BE2C (cell line): ENCODE results near the gene FAM229B. TPM values are rescaled to one million over a fixed set of nuclear protein-coding genes. Genes with fewer than 3 reads are reported as not detected.

Experiments
- DNase-seq: peaks from one replicate; pipeline ENCODE4 v3.0.0-alpha.2; 2020
- H3K27me3 ChIP-seq: fragments of 250-450 bp; sonication (Bioruptor Pico); 2 replicates; pipeline ENCODE4 v1.5.1; 2020; ENCODE audit warnings: mild to moderate bottlenecking
- H3K36me3 ChIP-seq: fragments of 250-450 bp; sonication (Bioruptor Pico); 2 replicates; pipeline ENCODE4 v1.5.1; 2020; ENCODE audit warnings: mild to moderate bottlenecking
- H3K4me1 ChIP-seq: fragments of 250-450 bp; sonication (Bioruptor Pico); 2 replicates; pipeline ENCODE4 v1.5.1; 2020
- H3K4me3 ChIP-seq: 2 replicates; pipeline ENCODE4 v1.5.1; 2011; ENCODE audit warnings: low read depth, low read length
- H3K9me3 ChIP-seq: fragments of 250-450 bp; sonication (Bioruptor Pico); 2 replicates; pipeline ENCODE4 v1.5.1; 2020
- CTCF ChIP-seq: IDR thresholded peaks from 2 replicates; pipeline ENCODE4 v1.5.1; 2012; ENCODE audit warnings: mild to moderate bottlenecking, low read depth, low read length
- polyA plus RNA-seq: library from polyadenylated mRNA; unstranded; fragments of >200 nt; gene quantifications from one replicate; pipeline ENCODE4 v1.2.1, GENCODE V29; 2012; ENCODE audit warnings: low read depth, missing spikeins; ENCODE audit not compliant: insufficient read length, insufficient read depth

The FAM229B gene
- 19.2 TPM for polyA plus RNA-seq

GRCh38 chr6:112087136-112087911 is at the start of gene FAM229B, which contains the start of gene TUBE1:
TSS of gene FAM229B (plus strand) at chr6:112087591. CDS start at chr6:112099284, 11,693 bp downstream.
TSS of gene TUBE1 (minus strand) at chr6:112087482. CDS start at chr6:112087434, 48 bp downstream.
- peak; percentile 95 for DNase-seq
- TF ChIP-seq CTCF = no peak
- Histone ChIP-seq H3K4me3 (peak within 1 kb of the TSS; percentile 97), H3K36me3 (no peaks in the 10 kb centered on the region), H3K4me1 (no peaks in the 10 kb centered on the region), H3K27me3 (no peaks in the 10 kb centered on the region), H3K9me3 (no peaks in the 10 kb centered on the region)

- H3K9me3 ChIP-seq = no peaks in the 10 kb centered on the region
- no peak for TF ChIP-seq CTCF
- no peak for DNase-seq
- no peaks in the 10 kb centered on the region for H3K27me3 ChIP-seq
- no peaks in the 10 kb centered on the region for H3K36me3 ChIP-seq
- H3K4me1 ChIP-seq = no peaks in the 10 kb centered on the region; the same call in 1 of the 2 replicates
- H3K4me3 ChIP-seq = no peak overlapping the region
These were observed 49.6 kb upstream of the FAM229B start for GRCh38 chr6:112037783-112038216.

- no peaks in the 10 kb centered on the region for H3K9me3 ChIP-seq
- no peak overlapping the region for H3K4me3 ChIP-seq
These were observed 49.1 kb upstream of the FAM229B start for GRCh38 chr6:112038268-112038667.

GRCh38 chr6:112038756-112039430 is 48.5 kb upstream of the FAM229B start:
- no peak for TF ChIP-seq CTCF
- Histone ChIP-seq H3K9me3 (no peaks in the 10 kb centered on the region), H3K4me1 (no peaks in the 10 kb centered on the region; the same call in 1 of the 2 replicates), H3K36me3 (no peaks in the 10 kb centered on the region), H3K4me3 (no peak overlapping the region), H3K27me3 (no peaks in the 10 kb centered on the region)
- no peak for DNase-seq

More at GRCh38 chr6:112038268-112038667, 49.1 kb upstream of the FAM229B start:
- TF ChIP-seq CTCF = no peak
- no peak for DNase-seq
- no peaks in the 10 kb centered on the region; the same call in 1 of the 2 replicates for H3K4me1 ChIP-seq
- H3K36me3 ChIP-seq = no peaks in the 10 kb centered on the region
- no peaks in the 10 kb centered on the region for H3K27me3 ChIP-seq

- Histone ChIP-seq H3K4me1 (no peaks in the 10 kb centered on the region; the same call in 1 of the 2 replicates), H3K27me3 (no peaks in the 10 kb centered on the region), H3K9me3 (no peaks in the 10 kb centered on the region), H3K36me3 (no peaks in the 10 kb centered on the region), H3K4me3 (no peak overlapping the region)
- TF ChIP-seq CTCF = no peak
- no peak for DNase-seq
These were observed 48.0 kb upstream of the FAM229B start for GRCh38 chr6:112039431-112039770.
